CD4-positive, alpha-beta T cell treated with Interleukin-17A for 1 hour (primary cell): ENCODE measurements around the gene IVD.
A peak's percentile ranks its signal among the peaks of the same experiment; 100 is the strongest.

Experiments
- DNase-seq: peaks from one replicate; pipeline ENCODE4 v3.0.0-alpha.2; 2020

The IVD gene

GRCh38 chr15:40440743-40441564 lies 35.4 kb downstream of the IVD start, which contains the start of gene BAHD1:
Gene BAHD1 (plus strand): TSS chr15:40440953. CDS start chr15:40458465, 17,512 bp downstream.
- DNase-seq: peak; percentile 96

GRCh38 chr15:40441565-40442531 lies 36.3 kb downstream of the IVD start:
- DNase-seq: peak; percentile 28

DNA sequence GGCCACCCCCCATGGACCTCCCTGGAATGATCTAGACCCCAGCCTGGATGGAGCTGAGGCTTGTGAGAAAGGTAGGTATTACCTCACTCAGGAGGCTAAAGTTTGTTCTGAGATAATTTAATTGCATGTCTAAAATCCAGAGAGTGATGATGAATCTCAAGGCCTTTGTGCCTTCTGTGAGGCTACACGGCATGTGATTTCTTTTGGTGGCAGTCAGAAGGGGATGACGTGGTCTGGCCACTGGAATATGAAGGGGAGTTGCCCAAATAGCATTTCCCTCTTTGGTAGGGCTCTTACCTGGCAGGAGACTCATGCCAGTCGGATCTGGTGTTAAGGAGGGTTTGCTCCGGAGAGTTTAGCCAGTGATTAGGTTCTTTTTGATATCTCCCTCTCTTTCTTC lies 37.7 kb downstream of the IVD start:
- no peak for DNase-seq

- DNase-seq: no peak
These were observed 38.3 kb downstream of the IVD start for GRCh38 chr15:40443846-40444245.

DNA sequence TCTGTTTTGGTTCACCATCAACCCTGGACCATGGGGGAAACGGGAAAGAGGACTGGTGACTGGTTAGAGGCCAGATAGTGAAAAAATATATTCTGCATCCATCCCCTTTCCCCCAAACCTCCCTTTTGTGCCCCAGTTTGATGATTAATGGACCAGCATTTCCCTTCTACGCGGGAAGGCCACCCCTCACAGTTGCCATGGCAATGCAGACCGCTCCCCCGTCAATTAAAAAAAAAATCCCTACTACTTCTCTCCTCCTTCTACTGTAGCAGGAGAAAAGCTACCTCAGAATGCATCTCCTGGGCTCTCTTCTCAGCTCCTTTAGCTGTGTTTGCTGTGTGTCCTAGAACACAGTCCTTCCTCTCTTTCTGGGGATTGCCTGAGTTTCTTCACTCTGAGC lies 39.1 kb downstream of the IVD start:
- no peak for DNase-seq

- no peak for DNase-seq
These were observed 39.9 kb downstream of the IVD start for GRCh38 chr15:40445421-40445922.

- no peak for DNase-seq
These were observed 40.5 kb downstream of the IVD start for GRCh38 chr15:40446144-40446543.

GRCh38 chr15:40448354-40448753 lies 42.8 kb downstream of the IVD start:
- DNase-seq: no peak

GRCh38 chr15:40449275-40449674 lies 43.7 kb downstream of the IVD start:
- DNase-seq: no peak

- DNase-seq: no peak
These were observed 44.5 kb downstream of the IVD start for GRCh38 chr15:40450047-40450446.

- no peak for DNase-seq
These were observed 46.0 kb downstream of the IVD start for GRCh38 chr15:40451527-40452158.

- DNase-seq: no peak
These were observed 46.9 kb downstream of the IVD start for GRCh38 chr15:40452296-40453090.

DNA sequence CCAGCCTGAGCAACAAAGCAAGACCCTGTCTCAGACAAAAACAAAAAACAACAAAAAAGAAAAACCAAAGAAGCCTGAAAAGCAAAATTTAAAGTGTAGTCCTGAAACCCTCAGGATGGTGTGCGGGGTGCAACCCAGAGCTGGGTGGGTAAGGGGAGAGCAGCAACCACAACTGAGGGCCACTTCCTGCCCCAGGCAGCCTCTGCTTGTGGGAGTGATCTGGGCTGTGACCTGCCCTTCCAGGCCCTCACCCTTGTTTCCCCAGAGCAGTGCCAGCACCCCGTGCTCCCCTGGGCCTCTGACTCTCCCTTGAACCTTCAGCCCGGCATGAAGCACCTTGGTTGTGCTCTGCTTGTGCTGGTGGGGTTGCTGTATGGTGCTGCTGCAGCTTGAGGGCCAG lies 48.3 kb downstream of the IVD start:
- peak; percentile 45 for DNase-seq

DNA sequence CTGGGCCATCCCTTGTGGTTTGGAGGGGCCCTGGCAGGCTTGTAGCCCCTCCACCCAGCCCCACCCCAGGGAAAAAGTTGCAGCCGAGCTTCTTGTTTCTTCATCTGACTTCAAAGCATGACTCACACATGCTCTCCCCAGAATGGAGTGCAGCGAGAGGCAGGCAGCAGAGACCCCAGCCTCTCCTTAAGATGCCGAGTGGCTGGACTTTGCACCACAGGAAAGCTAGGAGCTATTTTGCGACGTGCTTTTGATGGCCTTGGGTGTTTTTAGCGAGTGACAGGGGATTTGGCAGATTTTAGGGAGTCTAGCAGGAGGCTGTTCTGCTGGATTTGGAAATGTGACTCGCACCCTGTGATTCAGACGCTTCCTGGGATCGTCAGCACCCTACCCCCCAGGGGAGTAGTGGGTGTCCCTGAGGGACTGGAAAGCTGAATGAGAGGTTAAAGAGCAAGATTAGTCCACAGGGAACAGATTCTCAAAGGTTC lies 49.4 kb downstream of the IVD start:
- no peak for DNase-seq

- DNase-seq: no peak
These were observed 50.7 kb downstream of the IVD start for GRCh38 chr15:40456299-40456712.

DNA sequence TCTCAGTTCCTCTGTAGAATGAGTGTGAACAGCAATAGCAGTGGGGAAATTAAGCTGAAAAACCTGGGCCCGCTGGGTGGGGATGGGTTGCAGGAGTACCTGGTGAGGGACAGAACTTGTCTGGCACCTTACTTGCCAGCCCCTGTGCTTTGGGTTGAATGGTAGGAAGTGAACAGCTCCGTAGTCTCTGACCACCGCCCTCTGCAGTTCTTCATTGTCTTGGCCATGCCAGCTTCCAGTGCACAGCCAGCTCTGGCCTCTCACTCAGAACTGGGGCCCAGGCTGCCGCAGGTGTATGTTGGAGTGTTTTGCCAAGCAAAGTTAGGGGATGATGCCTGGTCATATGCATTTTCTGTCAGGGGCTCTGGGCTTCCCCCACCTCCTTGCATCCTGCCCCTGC lies 51.1 kb downstream of the IVD start:
- no peak for DNase-seq

DNA sequence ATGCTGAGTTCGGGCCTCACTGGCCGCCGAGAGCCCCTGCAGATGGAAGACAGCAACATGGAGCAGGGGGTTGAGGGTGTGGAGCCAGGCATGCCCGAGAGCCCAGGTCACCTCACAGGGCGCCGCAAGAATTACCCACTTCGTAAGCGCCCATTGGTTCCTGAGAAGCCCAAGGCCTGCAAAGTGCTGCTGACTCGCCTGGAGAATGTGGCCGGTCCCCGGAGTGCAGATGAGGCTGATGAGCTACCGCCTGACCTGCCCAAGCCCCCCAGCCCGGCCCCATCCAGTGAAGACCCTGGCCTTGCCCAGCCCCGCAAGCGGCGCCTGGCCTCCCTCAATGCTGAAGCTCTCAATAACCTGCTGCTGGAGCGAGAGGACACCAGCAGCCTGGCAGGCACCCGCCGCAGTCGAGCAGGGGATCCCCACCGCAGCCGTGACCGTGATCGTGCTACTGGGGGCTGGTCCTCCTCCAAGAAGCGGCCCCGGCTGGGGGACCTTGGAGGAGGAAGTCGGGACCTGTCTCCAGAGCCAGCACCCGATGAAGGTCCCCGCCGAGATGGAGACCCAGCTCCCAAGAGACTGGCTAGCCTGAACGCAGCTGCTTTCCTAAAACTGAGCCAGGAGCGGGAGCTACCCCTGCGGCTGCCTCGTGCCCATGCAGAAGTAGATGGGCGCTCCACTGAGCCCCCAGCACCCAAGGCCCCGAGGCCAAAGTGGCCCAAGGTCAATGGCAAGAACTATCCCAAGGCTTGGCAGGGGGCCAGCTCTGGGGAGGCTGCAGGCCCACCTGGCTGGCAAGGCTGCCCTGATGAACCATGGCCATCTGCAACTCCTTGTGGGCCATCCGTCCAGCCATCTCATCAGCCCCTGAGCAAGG lies 53.1 kb downstream of the IVD start:
- no peak for DNase-seq

- no peak for DNase-seq
These were observed 53.9 kb downstream of the IVD start for GRCh38 chr15:40459391-40460015.

DNA sequence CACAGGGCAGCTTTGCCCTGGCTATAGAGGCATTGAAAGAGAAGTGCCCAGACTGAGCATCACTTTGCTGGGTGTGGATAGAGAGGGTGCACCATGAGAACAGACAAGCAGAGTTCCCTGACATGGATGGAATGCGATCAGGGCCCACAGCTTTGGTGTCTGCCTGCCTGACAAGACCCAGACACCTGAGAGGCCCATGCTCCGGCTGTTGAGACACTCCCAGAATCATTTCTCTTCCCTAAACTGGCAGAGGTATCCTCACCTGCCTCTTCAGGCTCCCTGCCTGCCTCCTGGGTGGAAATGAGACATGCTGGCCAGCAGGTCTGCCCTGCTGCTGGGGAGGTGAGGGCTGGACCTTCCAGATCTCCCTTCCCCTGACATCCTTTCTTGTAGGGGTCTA lies 54.8 kb downstream of the IVD start:
- no peak for DNase-seq

DNA sequence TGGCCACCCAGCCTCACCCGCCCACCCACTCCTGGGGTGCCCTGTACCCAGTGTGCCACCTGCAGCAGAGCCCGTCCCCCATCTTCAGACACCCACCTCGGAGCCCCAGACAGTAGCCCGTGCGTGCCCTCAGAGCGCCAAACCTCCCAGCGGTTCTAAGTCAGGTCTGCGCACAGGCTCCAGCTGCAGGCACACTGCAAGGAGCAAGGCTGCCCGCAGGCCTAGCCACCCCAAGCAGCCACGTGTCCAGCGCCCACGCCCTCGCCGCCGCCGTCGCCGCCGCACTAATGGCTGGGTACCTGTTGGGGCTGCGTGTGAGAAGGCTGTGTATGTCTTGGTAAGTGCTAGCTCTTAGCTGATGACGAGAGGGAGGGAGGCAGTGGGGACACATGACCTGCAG lies 56.4 kb downstream of the IVD start:
- DNase-seq: no peak

DNA sequence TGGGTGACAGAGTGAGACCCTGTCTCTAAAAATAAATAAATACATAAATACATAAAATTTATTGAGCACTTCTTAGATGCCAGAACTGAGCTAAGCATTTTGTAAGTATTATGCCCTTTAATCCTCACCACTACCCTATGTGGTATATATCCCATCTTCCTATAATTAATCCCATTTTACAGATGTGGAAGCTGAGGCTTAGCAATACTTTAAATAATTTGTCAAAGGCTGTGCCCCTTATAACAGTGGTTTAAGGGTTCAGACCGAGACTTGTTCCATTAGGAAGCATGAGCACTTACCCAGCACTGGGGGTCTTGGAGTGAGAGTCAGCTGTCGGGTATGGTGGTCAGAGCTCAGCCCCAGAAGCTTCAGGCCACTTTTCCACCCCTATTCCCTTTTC lies 57.7 kb downstream of the IVD start:
- DNase-seq: no peak
